Stomach (tissue), 4 donors: ENCODE data around the gene R3HDM1.

Experiments
- POLR2AphosphoS5 ChIP-seq, 3 donors: sonication (generic); formaldehyde crosslinking; IDR thresholded peaks; one replicate each; pipeline ENCODE4 v1.6.1; 2016; ENCODE audit warnings: antibody characterized with exemption in 3 of 3
- TF ChIP-seq, protein P1 (sequence below), 7 experiments: fragments of 450-650 bp in 4 of 7; fragments of 200-600 bp in 3 of 7; sonication (generic) in 3 of 7; IDR thresholded peaks; one replicate each; pipeline ENCODE4 v1.5.1; 2016 to 2019; ENCODE audit warnings: antibody characterized with exemption in 7 of 7, control low read depth in 2 of 7, mild to moderate bottlenecking in 1 of 7

DNA sequence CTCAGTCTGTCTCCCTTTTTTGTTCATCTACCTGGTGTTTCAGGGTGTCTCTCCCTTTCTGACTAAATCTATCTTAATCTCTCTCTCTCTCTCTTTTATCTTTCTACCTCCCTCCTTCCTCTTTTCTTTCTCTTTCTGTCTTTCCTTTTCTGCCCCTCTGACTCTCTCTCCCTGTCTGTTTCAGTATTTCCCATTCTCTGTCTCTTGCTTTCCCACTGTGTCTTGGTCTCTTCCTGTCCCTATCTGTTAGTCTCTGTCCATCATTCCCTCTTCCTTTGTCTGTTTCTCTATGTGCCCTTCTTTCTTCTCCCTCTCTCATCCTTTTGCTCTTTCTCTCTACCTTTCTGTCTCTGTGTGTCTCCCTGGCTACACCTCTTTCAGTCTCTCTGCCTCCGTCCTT lies 56.7 kb downstream of the R3HDM1 start:
- TF ChIP-seq, protein P1, sequence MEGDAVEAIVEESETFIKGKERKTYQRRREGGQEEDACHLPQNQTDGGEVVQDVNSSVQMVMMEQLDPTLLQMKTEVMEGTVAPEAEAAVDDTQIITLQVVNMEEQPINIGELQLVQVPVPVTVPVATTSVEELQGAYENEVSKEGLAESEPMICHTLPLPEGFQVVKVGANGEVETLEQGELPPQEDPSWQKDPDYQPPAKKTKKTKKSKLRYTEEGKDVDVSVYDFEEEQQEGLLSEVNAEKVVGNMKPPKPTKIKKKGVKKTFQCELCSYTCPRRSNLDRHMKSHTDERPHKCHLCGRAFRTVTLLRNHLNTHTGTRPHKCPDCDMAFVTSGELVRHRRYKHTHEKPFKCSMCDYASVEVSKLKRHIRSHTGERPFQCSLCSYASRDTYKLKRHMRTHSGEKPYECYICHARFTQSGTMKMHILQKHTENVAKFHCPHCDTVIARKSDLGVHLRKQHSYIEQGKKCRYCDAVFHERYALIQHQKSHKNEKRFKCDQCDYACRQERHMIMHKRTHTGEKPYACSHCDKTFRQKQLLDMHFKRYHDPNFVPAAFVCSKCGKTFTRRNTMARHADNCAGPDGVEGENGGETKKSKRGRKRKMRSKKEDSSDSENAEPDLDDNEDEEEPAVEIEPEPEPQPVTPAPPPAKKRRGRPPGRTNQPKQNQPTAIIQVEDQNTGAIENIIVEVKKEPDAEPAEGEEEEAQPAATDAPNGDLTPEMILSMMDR (IDR thresholded peaks at IDR 0.05) = no peak
- no peak for TF ChIP-seq POLR2AphosphoS5 (IDR thresholded peaks at IDR 0.05)
